BE2C (cell line): ENCODE measurements around the gene ATG4A.

Experiments
- DNase-seq: peaks from one replicate; pipeline ENCODE4 v3.0.0-alpha.2; 2020
- H3K27me3 ChIP-seq: fragments of 250-450 bp; sonication (Bioruptor Pico); 2 replicates; pipeline ENCODE4 v1.5.1; 2020; ENCODE audit warnings: mild to moderate bottlenecking
- H3K36me3 ChIP-seq: fragments of 250-450 bp; sonication (Bioruptor Pico); 2 replicates; pipeline ENCODE4 v1.5.1; 2020; ENCODE audit warnings: mild to moderate bottlenecking
- H3K4me1 ChIP-seq: fragments of 250-450 bp; sonication (Bioruptor Pico); 2 replicates; pipeline ENCODE4 v1.5.1; 2020
- H3K4me3 ChIP-seq: 2 replicates; pipeline ENCODE4 v1.5.1; 2011; ENCODE audit warnings: low read depth, low read length
- H3K9me3 ChIP-seq: fragments of 250-450 bp; sonication (Bioruptor Pico); 2 replicates; pipeline ENCODE4 v1.5.1; 2020
- CTCF ChIP-seq: IDR thresholded peaks from 2 replicates; pipeline ENCODE4 v1.5.1; 2012; ENCODE audit warnings: mild to moderate bottlenecking, low read depth, low read length

ATG4A gene

GRCh38 chrX:108159028-108159670, 67.6 kb downstream of the ATG4A start:
- Histone ChIP-seq H3K4me1 (no peaks in the 10 kb centered on the region), H3K4me3 (no peak overlapping the region), H3K36me3 (no peaks in the 10 kb centered on the region), H3K9me3 (no peaks in the 10 kb centered on the region), H3K27me3 (no peaks in the 10 kb centered on the region)
- no peak for TF ChIP-seq CTCF
- DNase-seq = no peak

- Histone ChIP-seq H3K27me3 (no peaks in the 10 kb centered on the region), H3K4me1 (no peaks in the 10 kb centered on the region), H3K9me3 (no peaks in the 10 kb centered on the region), H3K4me3 (no peak overlapping the region), H3K36me3 (no peaks in the 10 kb centered on the region)
- TF ChIP-seq CTCF = no peak
- no peak for DNase-seq
These were observed 68.7 kb downstream of the ATG4A start for GRCh38 chrX:108160309-108160708.

- Histone ChIP-seq H3K4me1 (no peaks in the 10 kb centered on the region), H3K36me3 (no peaks in the 10 kb centered on the region), H3K9me3 (no peaks in the 10 kb centered on the region), H3K27me3 (no peaks in the 10 kb centered on the region), H3K4me3 (no peak overlapping the region)
- TF ChIP-seq CTCF = no peak
- DNase-seq = no peak
These were observed 70.7 kb downstream of the ATG4A start for GRCh38 chrX:108162265-108162664.

GRCh38 chrX:108163333-108164082, 71.9 kb downstream of the ATG4A start:
- Histone ChIP-seq H3K27me3 (no peaks in the 10 kb centered on the region), H3K9me3 (no peaks in the 10 kb centered on the region), H3K36me3 (no peaks in the 10 kb centered on the region), H3K4me3 (no peak overlapping the region), H3K4me1 (no peaks in the 10 kb centered on the region)
- no peak for TF ChIP-seq CTCF
- no peak for DNase-seq

GRCh38 chrX:108165383-108166111, 74.0 kb downstream of the ATG4A start:
- Histone ChIP-seq H3K4me1 (no peaks in the 10 kb centered on the region), H3K27me3 (no peaks in the 10 kb centered on the region), H3K9me3 (no peaks in the 10 kb centered on the region), H3K36me3 (no peaks in the 10 kb centered on the region), H3K4me3 (no peak overlapping the region)
- TF ChIP-seq CTCF = peak; percentile 34
- no peak for DNase-seq
